GM21447 (cell line): Measurements from ENCODE around the gene COA6.

Experiments used
- ATAC-seq: cut with Tn5 transposase; IDR thresholded peaks from one replicate; pipeline ENCODE4 v1.9.1; 2021; ENCODE audit not compliant: unreplicated experiment

Gene COA6

GRCh38 chr1:234408757-234409156 is 35.5 kb downstream of the COA6 start:
- no peak for ATAC-seq

- ATAC-seq: no peak
Observed at GRCh38 chr1:234409328-234409727, 36.1 kb downstream of the COA6 start.

GRCh38 chr1:234412830-234413229 is 39.6 kb downstream of the COA6 start:
- no peak for ATAC-seq

- no peak for ATAC-seq
Observed at GRCh38 chr1:234413485-234413884, 40.2 kb downstream of the COA6 start.

- ATAC-seq: no peak
Observed at GRCh38 chr1:234413990-234414389, 40.7 kb downstream of the COA6 start.

GRCh38 chr1:234427950-234428646 is 54.8 kb downstream of the COA6 start:
- no peak for ATAC-seq

- no peak for ATAC-seq
Observed at GRCh38 chr1:234429434-234429806, 56.2 kb downstream of the COA6 start.

GRCh38 chr1:234430691-234431090 is 57.4 kb downstream of the COA6 start:
- no peak for ATAC-seq

- no peak for ATAC-seq
Observed at GRCh38 chr1:234431255-234431654, 58.0 kb downstream of the COA6 start.

- ATAC-seq: no peak
Observed at GRCh38 chr1:234433563-234434285, 60.5 kb downstream of the COA6 start.
